ENCODE results near the gene SHC3.

SHC3 gene

DNA sequence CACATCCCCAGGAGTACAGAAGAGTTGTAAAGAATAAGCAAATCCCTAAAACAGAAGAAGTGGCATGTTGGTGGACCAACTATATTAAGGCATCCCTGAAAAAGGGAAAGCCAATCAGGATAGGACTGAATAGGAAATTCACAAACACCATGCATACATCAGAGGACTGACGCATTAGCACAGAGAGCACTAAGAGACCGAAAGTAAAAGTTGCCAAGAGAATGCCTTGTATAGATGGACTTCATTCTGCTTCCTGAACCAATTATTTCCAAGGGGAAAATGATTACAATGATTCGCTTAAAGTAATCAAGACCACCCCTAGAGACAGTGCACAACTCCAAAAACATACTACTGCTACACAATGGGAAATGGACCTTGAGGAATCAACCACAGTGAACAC, 33.5 kb downstream of the SHC3 start:
- no peak for DNase-seq (ENCODE audit: low read depth)
- TF ChIP-seq, protein P1, sequence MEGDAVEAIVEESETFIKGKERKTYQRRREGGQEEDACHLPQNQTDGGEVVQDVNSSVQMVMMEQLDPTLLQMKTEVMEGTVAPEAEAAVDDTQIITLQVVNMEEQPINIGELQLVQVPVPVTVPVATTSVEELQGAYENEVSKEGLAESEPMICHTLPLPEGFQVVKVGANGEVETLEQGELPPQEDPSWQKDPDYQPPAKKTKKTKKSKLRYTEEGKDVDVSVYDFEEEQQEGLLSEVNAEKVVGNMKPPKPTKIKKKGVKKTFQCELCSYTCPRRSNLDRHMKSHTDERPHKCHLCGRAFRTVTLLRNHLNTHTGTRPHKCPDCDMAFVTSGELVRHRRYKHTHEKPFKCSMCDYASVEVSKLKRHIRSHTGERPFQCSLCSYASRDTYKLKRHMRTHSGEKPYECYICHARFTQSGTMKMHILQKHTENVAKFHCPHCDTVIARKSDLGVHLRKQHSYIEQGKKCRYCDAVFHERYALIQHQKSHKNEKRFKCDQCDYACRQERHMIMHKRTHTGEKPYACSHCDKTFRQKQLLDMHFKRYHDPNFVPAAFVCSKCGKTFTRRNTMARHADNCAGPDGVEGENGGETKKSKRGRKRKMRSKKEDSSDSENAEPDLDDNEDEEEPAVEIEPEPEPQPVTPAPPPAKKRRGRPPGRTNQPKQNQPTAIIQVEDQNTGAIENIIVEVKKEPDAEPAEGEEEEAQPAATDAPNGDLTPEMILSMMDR (IDR thresholded peaks at IDR 0.05; ENCODE audit: control insufficient read depth, extremely low read depth, insufficient read depth) = no peak
- no peak overlapping the region for H3K4me3 ChIP-seq (ENCODE audit: low read depth, low read length)

DNA sequence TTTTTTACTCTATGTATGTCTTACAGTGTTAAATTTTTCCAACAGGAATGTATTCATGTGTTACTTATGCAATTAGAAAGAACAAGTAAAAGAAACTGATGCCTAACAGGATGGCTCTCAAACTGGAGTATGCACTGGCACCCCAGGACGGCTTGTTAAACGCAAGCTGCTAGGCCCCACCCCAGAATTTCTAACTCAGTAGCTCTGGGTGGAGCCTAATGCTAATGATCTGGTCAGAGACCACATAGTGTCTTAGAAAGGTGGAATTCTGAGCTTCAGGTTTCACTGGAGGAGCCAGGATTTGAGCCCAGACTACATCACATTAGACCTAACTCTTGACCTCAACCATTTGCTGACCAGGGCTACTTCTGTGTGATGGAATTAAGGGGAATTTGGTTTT, 34.4 kb downstream of the SHC3 start:
- TF ChIP-seq, protein P1 (IDR thresholded peaks at IDR 0.05; ENCODE audit: control insufficient read depth, extremely low read depth, insufficient read depth) = no peak

DNA sequence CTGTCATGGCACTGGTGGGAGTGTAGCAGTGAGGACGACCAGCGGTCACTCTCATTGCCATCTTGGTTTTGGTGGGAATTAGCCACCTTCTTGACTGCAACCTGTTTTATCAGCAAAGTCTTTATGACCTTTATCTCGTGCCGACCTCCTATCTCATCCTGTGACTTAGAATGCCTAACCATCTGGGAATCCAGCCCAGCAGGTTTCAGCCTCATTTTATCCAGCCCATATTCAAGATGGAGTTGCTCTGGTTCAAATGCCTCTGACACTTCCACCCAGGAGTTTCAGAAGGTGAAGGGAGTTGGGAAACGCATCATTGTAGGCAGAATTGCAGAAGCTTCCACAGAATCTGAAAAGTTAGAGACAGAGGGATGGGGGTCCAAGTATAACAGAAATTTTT, 35.4 kb downstream of the SHC3 start:
- DNase-seq (ENCODE audit: low read depth) = no peak
- H3K4me3 ChIP-seq (ENCODE audit: low read depth, low read length) = no peak overlapping the region
- TF ChIP-seq, protein P1 (IDR thresholded peaks at IDR 0.05; ENCODE audit: control insufficient read depth, extremely low read depth, insufficient read depth) = no peak

More for the DNA sequence above, 34.4 kb downstream of the SHC3 start:
- no peak overlapping the region for H3K4me3 ChIP-seq (ENCODE audit: low read depth, low read length)
- DNase-seq (ENCODE audit: low read depth) = no peak

DNA sequence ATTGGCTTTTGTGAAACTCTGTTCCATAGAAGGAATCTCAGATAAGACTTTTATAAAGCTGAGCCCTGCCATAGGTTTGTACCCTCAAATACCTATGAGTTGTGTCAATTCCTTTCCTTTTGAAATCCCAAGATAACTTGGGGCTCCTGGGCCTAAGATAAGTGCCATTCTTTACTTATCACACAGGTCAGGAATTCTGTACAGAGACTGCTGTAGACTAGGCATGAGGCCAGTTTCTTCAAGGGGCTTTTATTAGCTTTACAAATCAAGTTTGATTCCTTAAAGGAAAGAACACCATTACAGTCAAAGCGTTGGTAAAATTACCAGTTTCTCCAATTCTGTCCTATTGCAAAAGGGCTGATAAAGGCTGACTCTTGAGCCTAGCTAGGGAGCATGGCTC, 39.2 kb downstream of the SHC3 start:
- DNase-seq (ENCODE audit: low read depth) = no peak
- TF ChIP-seq, protein P1 (IDR thresholded peaks at IDR 0.05; ENCODE audit: control insufficient read depth, extremely low read depth, insufficient read depth) = no peak
- H3K4me3 ChIP-seq (ENCODE audit: low read depth, low read length) = no peak overlapping the region

DNA sequence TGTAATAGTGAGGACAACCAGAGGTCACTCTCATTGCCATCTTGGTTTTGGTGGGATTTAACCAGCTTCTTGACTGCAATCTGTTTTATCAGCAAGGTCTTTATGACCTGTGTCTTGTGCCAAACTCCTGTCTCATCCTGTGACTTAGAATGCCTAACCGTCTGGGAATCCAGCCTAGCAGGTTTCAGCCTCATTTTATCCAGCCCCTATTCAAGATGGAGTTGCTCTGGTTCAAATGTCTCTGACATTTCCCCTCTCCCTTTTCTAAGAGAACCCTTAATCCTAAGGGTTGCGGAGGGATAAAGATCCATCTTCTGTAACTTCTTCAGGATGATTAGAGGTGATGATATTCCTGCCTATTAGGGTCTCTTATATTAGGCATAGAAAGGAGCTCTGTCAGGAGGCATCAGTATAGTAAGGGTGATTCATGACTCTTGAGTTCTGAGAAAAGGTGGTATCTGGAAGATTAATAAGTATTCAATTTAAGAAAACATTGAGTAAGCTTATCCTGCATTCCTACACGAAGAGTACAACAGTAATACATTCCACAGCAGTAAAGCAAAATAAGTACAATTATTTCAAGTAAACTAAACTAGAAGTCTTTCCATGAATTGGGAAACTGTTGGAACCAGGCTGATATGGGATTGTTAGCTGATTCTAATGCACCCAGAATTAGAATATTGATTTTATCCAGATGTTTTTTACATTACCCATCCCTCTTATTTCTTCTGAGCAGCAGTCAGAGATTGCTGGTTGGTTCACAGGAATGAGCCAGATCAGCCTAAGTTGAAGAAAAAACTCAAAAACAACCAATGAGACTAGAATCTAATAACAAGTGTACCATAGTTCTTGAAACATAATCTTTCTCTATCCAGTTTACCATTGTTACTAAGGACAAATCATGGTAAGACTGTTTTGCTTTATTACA, 39.9 kb downstream of the SHC3 start:
- DNase-seq (ENCODE audit: low read depth) = peak; percentile 11
- TF ChIP-seq, protein P1 (IDR thresholded peaks at IDR 0.05; ENCODE audit: control insufficient read depth, extremely low read depth, insufficient read depth) = no peak

DNA sequence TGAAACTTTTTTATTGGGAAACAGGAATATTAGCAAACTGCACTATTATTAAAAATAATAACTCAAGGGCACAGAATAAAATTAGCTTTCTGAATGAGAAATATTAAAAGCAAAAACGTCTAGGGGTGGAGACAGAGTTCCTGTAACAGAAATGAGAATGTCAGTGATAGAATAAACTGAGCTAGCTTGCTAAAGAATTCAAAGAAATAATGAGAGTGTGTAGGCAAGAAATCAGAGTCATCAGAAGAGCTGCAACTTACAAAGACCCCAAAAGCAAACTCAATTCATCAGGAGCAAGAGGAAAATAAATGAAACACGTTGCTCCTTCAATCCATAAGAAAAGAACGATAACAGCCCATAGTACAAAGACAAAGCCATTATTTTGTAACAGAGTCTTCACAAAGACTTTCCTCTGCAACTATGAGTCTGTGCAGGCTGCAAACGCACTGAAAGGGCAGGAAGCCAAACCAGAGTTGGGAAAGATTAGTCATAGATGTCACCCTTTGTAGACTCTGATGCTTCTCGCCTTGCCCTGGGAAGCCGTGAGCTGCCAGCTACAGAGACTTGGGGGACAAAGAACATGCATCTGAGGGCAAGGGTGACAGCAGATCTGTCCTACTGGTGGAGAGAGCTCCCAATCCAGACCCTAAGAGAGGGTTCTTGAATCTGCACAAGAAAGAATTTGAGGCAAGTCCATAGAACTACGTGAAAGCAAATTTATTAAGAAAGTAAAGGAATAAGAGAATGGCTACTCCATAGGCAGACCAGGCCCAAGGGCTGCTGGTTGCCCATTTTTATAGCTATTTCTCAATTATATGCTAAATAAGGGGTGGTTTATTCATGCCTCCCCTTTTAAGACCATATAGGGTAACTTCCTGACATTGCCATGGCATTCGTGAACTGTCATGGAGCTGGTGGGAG, 40.8 kb downstream of the SHC3 start:
- TF ChIP-seq, protein P1 (IDR thresholded peaks at IDR 0.05; ENCODE audit: control insufficient read depth, extremely low read depth, insufficient read depth) = no peak
- H3K4me3 ChIP-seq (ENCODE audit: low read depth, low read length) = no peak overlapping the region
- DNase-seq (ENCODE audit: low read depth) = peak; percentile 11

More for the DNA sequence above, 39.9 kb downstream of the SHC3 start:
- H3K4me3 ChIP-seq (ENCODE audit: low read depth, low read length) = no peak overlapping the region

All from LNCaP clone FGC (cell line).